Fibroblast of mammary gland (primary cell): ENCODE results near the gene PCDHAC2.
A peak's percentile ranks its signal among the peaks of the same experiment; 100 is the strongest.

Source experiments
- DNase-seq: peaks from one replicate; pipeline ENCODE4 v3.0.0-alpha.2; 2010; ENCODE audit warnings: low read depth
- H3K4me3 ChIP-seq: 2 replicates; pipeline ENCODE4 v1.5.1; 2011; ENCODE audit warnings: low read depth, mild to moderate bottlenecking, low read length, moderate library complexity; ENCODE audit not compliant: control insufficient read depth
- CTCF ChIP-seq: conservative IDR thresholded peaks from 2 replicates; pipeline ENCODE4 v1.5.1; 2011; ENCODE audit warnings: low read depth, low read length, inconsistent platforms; ENCODE audit not compliant: control insufficient read depth, insufficient read depth

The PCDHAC2 gene

DNA sequence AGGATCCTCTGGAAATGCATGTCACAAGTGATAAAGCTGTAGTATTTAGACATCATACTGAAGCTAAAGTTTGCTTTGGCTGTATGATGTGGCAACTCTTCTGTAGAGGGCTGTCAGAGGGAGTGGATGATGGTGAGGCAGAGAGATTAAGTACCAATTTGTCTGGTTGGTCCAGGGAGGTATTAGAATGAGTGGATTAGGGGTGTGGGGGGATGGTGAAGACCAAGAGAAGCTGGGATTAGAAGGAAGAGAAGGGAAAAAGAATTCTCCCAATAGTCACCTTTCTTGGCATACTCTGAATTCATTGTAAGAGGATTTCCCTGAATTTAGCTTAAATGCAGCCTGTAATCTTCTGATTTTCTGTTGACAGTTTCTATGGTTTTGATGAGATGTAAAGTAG lies 3.6 kb downstream of the PCDHAC2 start:
- DNase-seq: no peak
- TF ChIP-seq CTCF: no peak
- H3K4me3 ChIP-seq: no peak overlapping the region

GRCh38 chr5:140973550-140973949 lies 7.3 kb downstream of the PCDHAC2 start:
- no peak overlapping the region for H3K4me3 ChIP-seq
- no peak for DNase-seq
- TF ChIP-seq CTCF: no peak

DNA sequence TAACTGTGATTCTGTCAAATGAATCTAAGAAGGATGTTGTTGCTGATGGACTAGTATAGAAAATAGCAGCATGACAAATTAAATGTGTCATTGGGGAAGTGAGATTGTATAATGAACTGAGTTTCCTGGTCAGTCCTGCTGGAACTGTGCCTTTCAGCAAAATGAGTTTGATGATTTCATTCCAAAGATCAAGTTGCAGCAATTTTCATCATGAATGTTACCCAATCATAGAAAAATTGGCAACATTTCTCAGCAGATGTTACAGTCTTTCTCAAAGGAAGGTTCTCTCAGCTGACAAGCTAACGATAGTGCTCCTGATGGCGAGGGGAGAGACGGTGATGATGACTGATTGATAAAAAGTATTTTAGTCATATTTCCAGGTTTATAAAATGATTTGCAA lies 10.7 kb downstream of the PCDHAC2 start:
- no peak overlapping the region for H3K4me3 ChIP-seq
- no peak for TF ChIP-seq CTCF
- peak; percentile 72 for DNase-seq

- no peak for TF ChIP-seq CTCF
- H3K4me3 ChIP-seq: no peak overlapping the region
- no peak for DNase-seq
Measured at GRCh38 chr5:140978260-140978659, 12.0 kb downstream of the PCDHAC2 start.

DNA sequence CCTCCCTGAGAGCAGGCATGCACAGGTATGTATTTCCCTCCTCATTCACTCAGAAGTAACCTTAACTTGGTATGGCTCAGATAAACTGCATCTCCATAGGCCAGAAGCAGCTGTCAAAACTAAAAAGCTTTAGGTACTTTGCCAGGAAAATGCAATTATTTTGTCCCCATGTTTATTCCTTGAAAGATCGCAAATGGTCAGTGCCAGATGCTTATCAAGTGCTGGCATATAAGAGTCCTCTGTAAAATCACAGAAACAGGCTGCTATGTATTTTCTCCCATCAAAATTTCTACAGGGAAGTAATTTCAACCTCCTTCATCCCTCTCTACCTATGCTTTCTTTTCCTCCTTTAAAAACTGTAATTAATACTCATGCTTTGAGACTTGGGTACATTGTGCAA lies 12.7 kb downstream of the PCDHAC2 start:
- H3K4me3 ChIP-seq: no peak overlapping the region
- no peak for TF ChIP-seq CTCF
- no peak for DNase-seq

DNA sequence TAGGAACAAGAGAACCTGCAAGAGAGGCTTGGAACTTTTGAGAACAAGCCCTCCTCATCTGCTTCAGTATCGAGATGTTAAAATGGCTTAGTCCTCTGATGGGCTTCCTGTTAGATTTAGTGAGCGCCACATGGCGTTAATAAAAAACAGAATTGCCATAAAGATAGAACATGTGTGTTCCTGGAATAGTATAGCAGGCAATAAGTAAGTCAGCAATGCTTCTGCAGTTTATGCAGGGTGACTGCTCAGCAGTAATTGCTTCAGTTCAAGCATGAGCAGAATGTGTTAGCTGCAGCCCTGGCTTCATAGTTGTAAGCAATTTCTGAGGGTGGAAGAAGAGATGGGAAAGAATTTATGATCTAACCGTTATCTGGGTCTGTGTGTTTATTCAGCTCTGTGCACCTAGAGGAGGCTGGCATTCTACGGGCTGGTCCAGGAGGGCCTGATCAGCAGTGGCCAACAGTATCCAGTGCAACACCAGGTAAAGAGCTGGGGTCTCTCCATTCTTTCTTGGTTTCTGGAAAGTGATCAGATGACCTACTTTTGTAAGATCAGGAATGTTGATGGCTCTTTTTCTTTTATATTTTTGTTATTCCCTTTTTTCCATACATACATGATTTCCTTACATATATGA lies 15.9 kb downstream of the PCDHAC2 start:
- no peak overlapping the region for H3K4me3 ChIP-seq
- DNase-seq: no peak
- TF ChIP-seq CTCF: no peak

DNA sequence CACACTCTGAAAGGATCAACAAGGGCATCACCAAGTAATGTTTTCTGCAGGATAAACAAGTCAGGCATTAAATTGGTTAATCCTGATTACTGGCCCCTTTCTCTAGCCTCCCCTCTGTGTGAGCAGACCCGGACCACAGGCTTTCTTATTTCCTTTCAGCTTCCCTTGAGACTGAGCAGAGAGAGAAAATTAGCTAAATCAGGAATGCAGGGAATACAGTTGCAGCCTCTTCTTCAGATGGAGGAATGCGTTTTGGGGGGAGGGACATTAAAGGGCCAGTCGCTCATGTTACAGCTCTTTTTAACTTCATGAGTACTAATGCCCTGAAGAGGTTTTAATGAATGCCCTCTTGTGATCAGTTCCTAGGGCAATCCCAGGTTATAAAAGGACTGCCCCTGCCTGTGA lies 19.8 kb downstream of the PCDHAC2 start:
- H3K4me3 ChIP-seq: no peak overlapping the region
- TF ChIP-seq CTCF: no peak
- no peak for DNase-seq
